ENCODE measurements around the gene ETNPPL. TPM values are rescaled to one million over a fixed set of nuclear protein-coding genes. Genes with fewer than 3 reads are reported as not detected.

The ETNPPL gene
- polyA plus RNA-seq, 1 of the 3 experiments (the other 2 are of a cell fraction) = not detected

GRCh38 chr4:108709722-108710121, 53.1 kb downstream of the ETNPPL start:
- Histone ChIP-seq H3K4me3 (ENCODE audit: low read depth in 2 of 2, low read length in 1 of 2) (no peak overlapping the region), H3K36me3 (replicated peaks in 1 of 2; ENCODE audit: control insufficient read depth in 1 of 2, insufficient read depth in 2 of 2, low read length in 1 of 2) (no peaks in the 10 kb centered on the region), H3K9ac (no peak overlapping the region), H3K27ac (ENCODE audit: low read depth in 2 of 2, low read length in 1 of 2) (no peak overlapping the region), H3K4me2 (no peak overlapping the region), H4K20me1 (ENCODE audit: insufficient read depth) (no peaks in the 10 kb centered on the region), H3K9me2 (no peaks in the 10 kb centered on the region), H3K27me3 (ENCODE audit: insufficient read depth) (peaks cover 6% of the 10 kb centered on the region; the same call in 1 of the 2 replicates), H2AFZ (ENCODE audit: low read depth) (no peak overlapping the region), H3F3A (replicated peaks; ENCODE audit: insufficient read depth) (no peaks in the 10 kb centered on the region), H3K9me3 (no peaks in the 10 kb centered on the region), H3K79me2 (ENCODE audit: insufficient read depth) (no peaks in the 10 kb centered on the region), H3K4me1 (ENCODE audit: control insufficient read depth in 1 of 2, insufficient read depth in 2 of 2, low read depth in 1 of 2, low read length in 1 of 2) (no peaks in the 10 kb centered on the region)
- TF ChIP-seq YY1 (IDR thresholded peaks at IDR 0.05; ENCODE audit: low read depth) = no peak
- no peak for TF ChIP-seq RFX5 (IDR thresholded peaks at IDR 0.05; ENCODE audit: low read length)
- TF ChIP-seq RAD21 (IDR thresholded peaks at IDR 0.05; ENCODE audit: low read length) = no peak
- TF ChIP-seq GABPA (IDR thresholded peaks at IDR 0.05; ENCODE audit: low read depth) = no peak
- no peak for TF ChIP-seq TCF12 (IDR thresholded peaks at IDR 0.05)
- TF ChIP-seq, protein P1, sequence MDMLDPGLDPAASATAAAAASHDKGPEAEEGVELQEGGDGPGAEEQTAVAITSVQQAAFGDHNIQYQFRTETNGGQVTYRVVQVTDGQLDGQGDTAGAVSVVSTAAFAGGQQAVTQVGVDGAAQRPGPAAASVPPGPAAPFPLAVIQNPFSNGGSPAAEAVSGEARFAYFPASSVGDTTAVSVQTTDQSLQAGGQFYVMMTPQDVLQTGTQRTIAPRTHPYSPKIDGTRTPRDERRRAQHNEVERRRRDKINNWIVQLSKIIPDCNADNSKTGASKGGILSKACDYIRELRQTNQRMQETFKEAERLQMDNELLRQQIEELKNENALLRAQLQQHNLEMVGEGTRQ (IDR thresholded peaks at IDR 0.05; ENCODE audit: borderline replicate concordance, low read depth, low read length) = no peak
- no peak for TF ChIP-seq NRF1 (IDR thresholded peaks at IDR 0.05; ENCODE audit: low read depth, low read length)
- TF ChIP-seq, protein P2, sequence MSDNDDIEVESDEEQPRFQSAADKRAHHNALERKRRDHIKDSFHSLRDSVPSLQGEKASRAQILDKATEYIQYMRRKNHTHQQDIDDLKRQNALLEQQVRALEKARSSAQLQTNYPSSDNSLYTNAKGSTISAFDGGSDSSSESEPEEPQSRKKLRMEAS (IDR thresholded peaks at IDR 0.05; ENCODE audit: low read depth) = no peak
- no peak for TF ChIP-seq SMC3 (IDR thresholded peaks at IDR 0.05; ENCODE audit: low read depth, low read length)
- no peak for TF ChIP-seq SIN3A (IDR thresholded peaks at IDR 0.05; ENCODE audit: borderline replicate concordance, low read depth, low read length)
- no peak for TF ChIP-seq RCOR1 (IDR thresholded peaks at IDR 0.05; ENCODE audit: low read length)
- TF ChIP-seq FOXJ3 (CRISPR knock-in tag; IDR thresholded peaks at IDR 0.05) = no peak
- TF ChIP-seq FOXM1 (IDR thresholded peaks at IDR 0.05; ENCODE audit: low read depth) = no peak
- TF ChIP-seq RXRA (IDR thresholded peaks at IDR 0.05; ENCODE audit: borderline replicate concordance, low read depth) = no peak
- TF ChIP-seq ZBTB33 (IDR thresholded peaks at IDR 0.05; ENCODE audit: borderline replicate concordance, low read depth) = no peak
- no peak for TF ChIP-seq JUND (IDR thresholded peaks at IDR 0.05)
- TF ChIP-seq, protein P3, sequence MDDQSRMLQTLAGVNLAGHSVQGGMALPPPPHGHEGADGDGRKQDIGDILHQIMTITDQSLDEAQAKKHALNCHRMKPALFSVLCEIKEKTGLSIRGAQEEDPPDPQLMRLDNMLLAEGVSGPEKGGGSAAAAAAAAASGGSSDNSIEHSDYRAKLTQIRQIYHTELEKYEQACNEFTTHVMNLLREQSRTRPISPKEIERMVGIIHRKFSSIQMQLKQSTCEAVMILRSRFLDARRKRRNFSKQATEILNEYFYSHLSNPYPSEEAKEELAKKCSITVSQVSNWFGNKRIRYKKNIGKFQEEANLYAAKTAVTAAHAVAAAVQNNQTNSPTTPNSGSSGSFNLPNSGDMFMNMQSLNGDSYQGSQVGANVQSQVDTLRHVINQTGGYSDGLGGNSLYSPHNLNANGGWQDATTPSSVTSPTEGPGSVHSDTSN (IDR thresholded peaks at IDR 0.05) = no peak
- WGBS (ENCODE audit: low lambda C conversion rate) = 6% methylated on average over 7 of the region's 7 CpGs
- ChIA-PET CTCF (interaction anchor here (0.7 to 0.9 kb wide), 2 partner anchors 13 to 1115 kb away, joined by 3 read pairs; no protein-coding TSS in a partner anchor), POLR2A (no interaction called here)
- no peak for DNase-seq
